ENCODE data around the gene WDR86. TPM values are rescaled to one million over a fixed set of nuclear protein-coding genes. Genes with fewer than 3 reads are reported as not detected.

Gene WDR86
- total RNA-seq, 2 donors from 2014 or later: 0.33 to 1.6 TPM

GRCh38 chr7:151451156-151451555, 41.3 kb upstream of the WDR86 start:
- Histone ChIP-seq H3K27me3 (no peaks in the 10 kb centered on the region), H3K36me3 (no peaks in the 10 kb centered on the region), H3K27ac (no peak overlapping the region), H3K4me1 (peaks cover 0 to 7% of the 10 kb centered on the region in 2 donors), H3K4me3 (no peak overlapping the region), H3K9me3 (no peaks in the 10 kb centered on the region)
- TF ChIP-seq CTCF (IDR thresholded peaks at IDR 0.05): no peak
- no peak for DNase-seq (ENCODE audit: low spot score)

DNA sequence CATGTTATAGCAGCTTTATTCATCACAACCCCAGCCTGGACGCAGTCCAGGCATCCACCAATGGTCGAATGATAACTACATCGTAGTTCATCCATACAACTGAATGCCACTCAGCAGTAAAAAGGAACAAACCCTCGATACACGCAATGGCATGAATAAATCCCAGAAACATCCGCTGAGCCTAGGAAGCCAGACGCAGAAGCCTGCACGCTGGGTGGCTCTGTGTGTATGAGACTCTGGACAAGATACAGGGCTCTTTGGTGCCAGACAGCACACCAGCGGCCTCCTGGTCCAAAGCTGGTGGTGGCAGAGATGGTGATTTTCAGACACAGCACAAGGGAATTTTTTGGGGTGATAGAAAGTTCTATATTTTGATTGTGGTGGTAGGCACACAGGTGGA, 40.2 kb upstream of the WDR86 start:
- H3K9me3 ChIP-seq: no peaks in the 10 kb centered on the region
- no peak overlapping the region for H3K27ac ChIP-seq
- H3K36me3 ChIP-seq: no peaks in the 10 kb centered on the region
- peaks cover 0 to 7% of the 10 kb centered on the region in 2 donors for H3K4me1 ChIP-seq
- H3K4me3 ChIP-seq: no peak overlapping the region
- no peak for TF ChIP-seq CTCF (IDR thresholded peaks at IDR 0.05)
- no peak for DNase-seq (ENCODE audit: low spot score)
- H3K27me3 ChIP-seq: no peaks in the 10 kb centered on the region

- Histone ChIP-seq H3K4me3 (peak overlapping the region; percentile 38 to 63), H3K27ac (peak overlapping the region in 1 of 2 donors; percentile 67), H3K4me1 (peaks cover 0 to 7% of the 10 kb centered on the region in 2 donors), H3K27me3 (no peaks in the 10 kb centered on the region), H3K9me3 (no peaks in the 10 kb centered on the region), H3K36me3 (no peaks in the 10 kb centered on the region)
- peak; percentile 86 for DNase-seq (ENCODE audit: low spot score)
- peak; percentile 83 to 87 for TF ChIP-seq CTCF (IDR thresholded peaks at IDR 0.05)
Observed at GRCh38 chr7:151448261-151449252, 38.7 kb upstream of the WDR86 start.

DNA sequence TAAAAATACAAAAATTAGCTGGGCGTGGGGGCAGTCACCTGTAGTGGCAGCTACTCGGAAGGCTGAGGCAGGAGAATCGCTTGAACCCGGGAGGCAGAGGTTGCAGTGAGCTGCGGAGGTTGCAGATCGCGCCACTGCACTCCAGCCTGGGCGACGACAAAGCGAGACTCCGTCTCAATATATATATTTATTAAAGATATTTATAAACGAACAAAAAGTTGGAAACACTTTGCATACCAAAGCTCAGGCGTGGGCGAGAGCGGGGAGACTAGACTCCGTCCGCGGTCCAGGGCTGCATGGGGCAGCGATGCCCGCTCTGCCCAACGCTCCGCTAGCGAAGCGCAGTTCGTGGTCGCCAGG, 38.0 kb upstream of the WDR86 start:
- Histone ChIP-seq H3K36me3 (no peaks in the 10 kb centered on the region), H3K27ac (peak overlapping the region in 1 of 2 donors; percentile 67)

DNA sequence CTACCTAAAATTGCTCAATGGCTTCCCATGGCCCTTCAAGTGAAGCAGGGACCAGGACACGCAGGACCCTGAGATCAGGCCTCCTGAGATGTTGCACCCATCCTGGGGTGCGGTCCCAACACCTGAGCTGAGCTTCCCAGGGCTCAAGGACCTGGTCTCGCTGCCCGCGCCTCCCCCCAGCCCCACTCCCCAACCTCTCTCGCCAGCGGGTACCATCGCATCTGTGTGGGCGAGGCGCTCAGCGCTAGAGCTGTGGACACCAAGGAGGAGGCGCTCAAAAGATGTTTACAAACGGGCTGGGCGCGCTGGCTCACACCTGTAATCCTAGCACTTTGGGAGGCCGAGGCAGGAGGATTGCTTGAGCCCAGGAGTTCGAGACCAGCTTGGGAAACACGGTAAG, 37.5 kb upstream of the WDR86 start:
- no peaks in the 10 kb centered on the region for H3K27me3 ChIP-seq
- H3K27ac ChIP-seq: no peak overlapping the region
- peaks cover 0 to 7% of the 10 kb centered on the region in 2 donors for H3K4me1 ChIP-seq
- no peak for DNase-seq (ENCODE audit: low spot score)
- H3K9me3 ChIP-seq: no peaks in the 10 kb centered on the region
- no peaks in the 10 kb centered on the region for H3K36me3 ChIP-seq
- H3K4me3 ChIP-seq: no peak overlapping the region
- TF ChIP-seq CTCF (IDR thresholded peaks at IDR 0.05): no peak

More for the DNA sequence above, 38.0 kb upstream of the WDR86 start:
- Histone ChIP-seq H3K4me1 (peaks cover 0 to 7% of the 10 kb centered on the region in 2 donors), H3K9me3 (no peaks in the 10 kb centered on the region), H3K27me3 (no peaks in the 10 kb centered on the region), H3K4me3 (peak overlapping the region; percentile 38 to 63)
- no peak for DNase-seq (ENCODE audit: low spot score)
- TF ChIP-seq CTCF (IDR thresholded peaks at IDR 0.05): no peak
